ENCODE measurements around the gene BFAR.
"Not testable (repeated sequence)": the region's sequence is repeated elsewhere in the genome, so short reads cannot be mapped to it uniquely, and the experiment has no call there.

Gene BFAR

DNA sequence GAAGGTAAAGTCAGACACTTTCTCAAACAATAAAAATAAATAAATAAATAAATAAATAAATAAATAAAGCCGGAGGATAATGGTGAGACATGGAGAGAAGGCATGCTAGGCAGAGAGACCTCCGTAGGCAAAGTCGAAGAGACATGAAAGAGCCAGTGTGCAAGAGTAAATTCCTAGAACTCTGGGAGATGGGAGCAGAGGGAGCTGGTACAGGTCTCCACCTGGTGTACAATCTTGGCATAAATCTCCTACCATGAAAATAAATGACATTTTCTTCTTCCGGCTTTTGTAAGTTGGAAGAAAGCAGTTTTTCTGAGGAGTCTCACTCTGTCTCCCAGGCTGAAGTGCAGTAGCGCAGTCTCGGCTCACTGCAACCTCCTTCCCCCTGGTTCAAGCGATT lies 69.1 kb downstream of the BFAR start:
- DNase-seq (ENCODE audit: low read depth), result not testable (repeated sequence)

GRCh38 chr16:14702672-14703071 lies 69.9 kb downstream of the BFAR start:
- DNase-seq (ENCODE audit: low read depth), result not testable (repeated sequence)

- DNase-seq (ENCODE audit: low read depth), result not testable (repeated sequence)
Measured at GRCh38 chr16:14703156-14704011, 70.6 kb downstream of the BFAR start, which contains the start of gene NPIPA3. Gene NPIPA3 (plus strand): TSS chr16:14703411. CDS start chr16:14708944, 5,533 bp downstream.
